HG03280 (cell line): ENCODE results near the gene CLP1.
A peak's percentile ranks its signal among the peaks of the same experiment; 100 is the strongest.
"Not testable (repeated sequence)": the region's sequence is repeated elsewhere in the genome, so short reads cannot be mapped to it uniquely, and the experiment has no call there.

ENCODE experiments used
- ATAC-seq: cut with Tn5 transposase; IDR thresholded peaks from one replicate; pipeline ENCODE4 v1.9.1; 2021; ENCODE audit warnings: mild to moderate bottlenecking, moderate library complexity; ENCODE audit not compliant: unreplicated experiment

The CLP1 gene

DNA sequence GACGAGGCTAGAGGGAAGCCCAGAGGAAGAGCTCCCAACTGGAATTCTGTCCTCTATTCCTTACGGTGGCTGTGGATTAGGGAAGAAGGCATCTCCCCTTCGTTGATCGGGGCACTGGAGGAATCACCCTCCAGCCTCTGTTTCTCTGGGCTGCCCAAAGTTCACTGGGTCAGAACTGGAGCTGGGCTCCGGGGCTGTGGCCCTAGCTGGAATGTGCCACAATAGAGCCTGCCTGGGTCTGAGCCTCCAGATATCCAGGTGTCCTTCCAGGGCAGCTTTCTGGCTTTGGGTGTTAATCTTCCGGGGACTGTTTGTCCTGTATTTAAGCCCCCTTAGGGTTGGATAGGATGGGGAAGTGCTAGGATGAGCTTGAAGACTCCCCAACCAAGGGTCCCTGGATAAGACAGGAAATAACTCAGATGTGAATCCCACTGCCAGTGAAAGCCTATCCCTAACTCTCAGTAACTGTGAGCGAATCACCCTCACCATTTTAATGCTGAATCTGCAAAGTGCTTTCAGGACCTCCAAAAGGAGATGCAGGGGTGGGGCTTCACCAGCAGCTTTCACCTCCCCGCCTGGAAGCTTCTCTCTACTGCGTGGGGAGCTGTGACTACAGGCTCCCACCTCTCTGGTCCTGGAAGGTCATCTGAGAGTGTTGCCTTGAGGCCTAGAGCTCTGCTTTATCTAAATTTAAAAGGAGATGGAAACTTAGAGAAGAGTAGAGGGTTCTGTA lies 17.3 kb upstream of the CLP1 start:
- ATAC-seq, result no peak

DNA sequence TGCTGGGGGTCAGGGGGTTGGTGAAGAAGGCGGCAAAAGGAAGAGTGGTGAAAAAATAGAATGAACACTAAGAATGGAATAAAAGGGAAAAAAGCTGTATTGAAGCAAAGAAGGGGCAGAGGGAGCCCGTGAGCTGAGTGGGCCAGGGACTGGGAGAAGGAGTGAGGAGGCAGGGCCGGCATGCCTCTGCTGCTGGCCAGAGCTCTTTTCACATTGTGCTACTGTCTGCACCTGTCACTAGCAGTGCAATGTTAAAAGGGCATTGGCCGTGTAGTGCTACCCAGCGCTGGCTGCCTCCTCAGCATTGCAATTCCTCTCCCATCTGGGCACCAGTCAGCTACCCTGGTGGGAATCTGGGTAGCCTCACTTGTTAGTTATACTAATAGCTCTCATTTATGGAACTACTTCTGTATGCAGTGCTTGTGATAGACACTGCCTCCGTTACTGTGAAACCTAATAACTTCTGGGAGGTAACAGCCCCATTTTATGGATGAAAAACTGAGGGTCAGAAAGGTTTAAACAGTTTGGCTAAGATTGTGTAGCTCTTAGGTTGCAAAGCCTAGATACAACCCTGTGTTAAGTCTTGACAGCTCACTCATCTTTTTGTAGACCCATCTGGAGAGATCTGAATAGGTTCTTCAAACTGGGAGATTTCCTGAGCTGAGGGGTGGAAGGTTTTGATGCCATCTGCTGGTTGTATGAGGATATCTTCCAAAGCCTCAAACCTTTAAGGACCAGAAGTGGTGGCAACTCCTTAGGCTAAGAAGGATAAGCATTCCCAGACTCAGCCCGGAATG lies 16.4 kb upstream of the CLP1 start:
- ATAC-seq, result no peak

DNA sequence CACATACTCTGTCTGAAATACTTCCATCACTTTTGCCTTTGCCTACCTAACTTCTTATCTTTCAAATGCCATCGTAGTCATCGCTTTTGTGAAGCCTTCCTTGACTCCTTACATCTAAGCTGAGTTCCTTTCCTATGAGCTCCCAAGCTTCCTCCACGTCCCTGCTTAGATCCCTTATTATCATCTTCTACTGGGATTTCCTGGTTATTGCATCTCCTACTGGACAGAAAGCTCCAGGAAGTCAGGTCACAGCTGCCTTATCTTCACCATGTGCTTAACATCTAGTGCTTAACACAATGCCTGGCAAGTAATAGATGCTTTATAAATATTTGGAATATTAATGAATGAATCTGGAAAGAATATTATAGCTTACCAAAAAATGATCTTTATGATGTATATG lies 13.8 kb upstream of the CLP1 start:
- no peak for ATAC-seq

DNA sequence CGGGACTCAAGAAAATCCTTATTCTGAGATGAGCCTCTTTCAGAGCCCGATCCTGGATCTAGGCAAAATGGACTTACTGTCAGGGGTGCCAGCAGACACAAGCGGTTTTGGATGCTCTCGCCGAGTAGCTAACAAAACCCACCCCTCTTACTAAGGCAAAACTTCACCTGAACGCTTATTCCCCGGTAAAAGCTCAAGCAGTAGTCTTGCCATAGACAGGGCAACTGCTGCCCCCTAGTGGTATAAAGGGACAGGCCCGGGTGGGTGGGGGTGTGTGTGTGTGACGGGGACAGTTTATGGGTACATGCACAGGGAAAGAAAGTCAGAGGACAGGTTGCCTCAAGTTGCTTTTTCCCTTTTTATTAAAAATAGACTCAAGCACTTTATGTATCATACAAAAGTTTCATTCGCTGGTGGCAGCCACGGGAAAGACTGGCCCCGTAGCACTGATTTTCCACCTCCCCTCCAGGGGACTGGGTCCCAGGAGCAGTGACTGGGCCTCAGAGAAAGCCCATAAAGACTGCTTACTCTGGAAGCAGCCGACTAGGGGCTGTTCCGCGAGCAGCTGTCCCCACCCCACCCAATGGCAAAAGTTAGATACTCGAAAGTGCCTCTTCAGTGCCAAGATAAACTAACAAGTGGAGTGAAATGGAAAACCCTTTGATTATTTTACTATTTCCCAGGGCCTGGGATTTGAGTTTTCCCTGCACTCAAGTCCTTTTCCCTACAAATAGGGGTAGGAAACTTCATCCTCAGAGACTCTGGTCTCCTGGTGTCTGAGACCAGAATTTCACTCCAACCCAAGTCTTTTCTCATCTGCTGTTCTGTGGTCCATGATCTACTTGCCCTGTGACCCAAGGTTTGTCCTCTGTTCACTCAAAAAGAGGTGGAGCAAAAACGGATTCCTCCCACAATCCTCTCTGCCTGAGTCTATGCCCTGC lies 12.5 kb upstream of the CLP1 start:
- peak; percentile 60 for ATAC-seq

DNA sequence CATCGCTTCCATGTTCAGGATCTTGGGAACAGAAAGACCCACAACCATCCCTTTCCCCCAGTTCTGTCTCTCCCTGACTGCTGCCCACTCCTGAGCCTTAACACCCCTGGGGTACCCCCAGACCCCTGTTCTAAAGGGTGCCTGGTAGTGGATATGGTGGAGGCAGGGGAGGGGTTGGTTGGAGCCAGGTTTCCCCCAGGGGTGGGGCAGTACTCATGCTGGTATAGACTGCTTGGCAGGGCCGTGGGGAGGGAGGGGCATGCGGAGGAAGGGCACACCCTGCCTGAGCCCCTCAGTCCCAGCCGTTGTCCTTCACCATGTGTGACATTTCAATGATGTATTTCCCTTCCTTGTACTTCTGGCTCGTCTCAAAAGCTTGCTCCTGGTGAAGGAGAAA lies 11.9 kb upstream of the CLP1 start:
- no peak for ATAC-seq

DNA sequence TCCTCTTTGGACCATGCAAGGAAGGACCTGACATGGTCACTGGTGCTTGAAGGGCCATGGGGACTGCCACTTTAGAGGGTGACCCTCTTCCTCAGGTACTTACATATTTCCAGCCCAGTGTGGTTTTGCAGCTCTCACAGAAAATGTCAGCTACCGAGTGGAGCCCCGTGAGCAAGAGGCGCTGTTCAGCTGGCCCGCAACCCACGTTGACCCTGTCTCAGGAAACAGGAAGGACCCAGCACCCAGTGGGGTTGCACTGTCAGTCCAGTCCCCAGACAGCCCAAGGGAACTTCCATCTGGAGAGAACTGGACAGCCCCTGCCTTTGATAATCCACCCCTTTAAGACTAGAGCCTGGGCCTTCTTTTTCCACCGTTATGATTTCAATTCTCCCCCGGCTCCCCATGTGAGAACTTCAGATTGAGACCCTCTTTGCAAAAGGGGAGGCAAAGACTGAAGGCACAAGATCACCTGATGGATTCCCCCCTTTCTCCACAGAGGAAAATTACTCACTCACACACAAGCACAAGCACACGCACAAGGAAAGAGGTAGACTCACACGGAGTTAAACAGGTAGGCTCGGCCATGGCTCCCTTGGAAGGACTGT lies 11.3 kb upstream of the CLP1 start:
- ATAC-seq, result no peak

DNA sequence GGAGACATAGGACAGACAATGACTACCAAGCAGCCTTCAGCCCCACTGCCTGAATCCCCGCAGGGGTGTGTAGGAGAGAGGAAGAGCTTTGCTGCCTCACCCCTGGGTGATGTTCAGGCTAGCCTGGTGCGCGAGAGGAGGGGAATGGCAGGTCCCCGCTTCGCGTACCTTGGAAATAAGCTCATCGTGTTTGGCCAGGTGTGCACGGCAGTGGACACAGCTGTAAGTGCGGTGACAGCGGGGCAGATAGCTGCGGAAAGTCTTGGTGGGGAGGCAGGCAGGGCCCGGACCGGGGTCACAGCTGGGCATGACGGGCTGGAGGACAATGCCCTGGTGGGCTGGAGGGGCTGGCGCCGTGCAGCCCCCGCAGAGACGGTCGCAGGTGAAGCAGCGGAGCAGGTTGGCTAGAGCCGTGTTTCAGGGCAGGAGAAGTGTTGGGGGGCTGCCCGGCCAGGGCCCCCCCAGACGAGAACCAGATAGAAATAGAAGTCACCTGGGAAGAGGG lies 10.7 kb upstream of the CLP1 start:
- no peak for ATAC-seq

DNA sequence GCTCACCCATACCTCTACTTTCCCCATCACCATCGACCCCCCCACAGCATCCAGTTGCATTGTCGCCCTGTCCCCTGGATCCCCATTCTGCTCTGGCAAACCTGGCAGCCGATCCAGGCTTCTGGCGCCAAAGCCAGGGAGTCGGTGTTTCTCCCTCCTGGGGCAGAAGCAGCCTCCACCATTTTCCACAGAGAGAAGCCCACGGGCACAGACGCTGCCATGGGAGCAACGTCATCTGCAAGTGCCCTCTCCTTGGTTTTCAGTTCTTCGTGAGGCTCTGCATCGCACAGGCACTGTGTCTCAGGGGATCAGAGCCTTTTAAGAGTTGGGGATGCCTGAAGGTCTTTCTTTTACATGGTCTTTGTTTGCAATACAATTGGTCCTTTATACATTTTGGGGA lies 10.2 kb upstream of the CLP1 start:
- ATAC-seq, result no peak

DNA sequence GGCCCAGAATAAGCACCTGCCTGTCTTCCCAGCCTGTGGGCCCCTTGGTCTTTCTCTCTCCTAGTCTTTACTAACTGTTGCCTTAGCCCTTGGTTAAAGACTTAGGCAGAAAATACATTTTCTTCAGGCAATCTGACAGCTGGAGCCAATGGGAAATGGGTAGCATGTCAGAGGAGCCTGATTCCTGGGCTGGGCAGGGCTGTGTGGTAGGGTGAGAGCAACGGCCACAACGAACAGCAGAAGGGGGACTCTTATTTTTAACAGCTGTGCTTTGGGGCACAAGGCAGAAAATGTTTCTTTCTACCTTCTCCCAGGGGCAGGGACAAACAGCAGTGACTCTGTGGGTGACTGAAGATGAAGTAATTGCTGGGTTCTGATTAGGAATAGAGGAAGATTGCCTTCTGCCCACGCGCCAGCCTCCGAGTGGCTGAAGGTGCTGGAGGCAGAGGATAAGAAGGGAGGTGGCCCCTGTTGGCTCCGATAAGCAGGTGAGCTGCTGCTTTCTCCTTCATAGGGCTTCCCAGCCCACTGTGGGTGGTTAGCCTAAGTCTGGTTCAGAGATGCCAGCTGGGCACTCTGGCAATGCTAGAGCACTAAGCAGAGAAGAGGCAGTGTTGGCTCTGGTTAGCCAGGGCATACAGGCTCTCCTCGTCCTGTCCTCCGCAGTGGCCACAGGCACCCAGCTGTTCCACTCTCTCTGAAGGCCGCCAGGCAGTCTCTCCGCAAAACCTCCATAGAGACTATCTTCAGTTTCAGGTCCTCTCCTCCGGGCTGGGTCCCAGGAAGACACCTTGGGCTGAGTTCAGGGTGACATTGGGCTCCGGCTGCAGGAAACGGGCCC lies 9.4 kb upstream of the CLP1 start:
- ATAC-seq, result no peak

DNA sequence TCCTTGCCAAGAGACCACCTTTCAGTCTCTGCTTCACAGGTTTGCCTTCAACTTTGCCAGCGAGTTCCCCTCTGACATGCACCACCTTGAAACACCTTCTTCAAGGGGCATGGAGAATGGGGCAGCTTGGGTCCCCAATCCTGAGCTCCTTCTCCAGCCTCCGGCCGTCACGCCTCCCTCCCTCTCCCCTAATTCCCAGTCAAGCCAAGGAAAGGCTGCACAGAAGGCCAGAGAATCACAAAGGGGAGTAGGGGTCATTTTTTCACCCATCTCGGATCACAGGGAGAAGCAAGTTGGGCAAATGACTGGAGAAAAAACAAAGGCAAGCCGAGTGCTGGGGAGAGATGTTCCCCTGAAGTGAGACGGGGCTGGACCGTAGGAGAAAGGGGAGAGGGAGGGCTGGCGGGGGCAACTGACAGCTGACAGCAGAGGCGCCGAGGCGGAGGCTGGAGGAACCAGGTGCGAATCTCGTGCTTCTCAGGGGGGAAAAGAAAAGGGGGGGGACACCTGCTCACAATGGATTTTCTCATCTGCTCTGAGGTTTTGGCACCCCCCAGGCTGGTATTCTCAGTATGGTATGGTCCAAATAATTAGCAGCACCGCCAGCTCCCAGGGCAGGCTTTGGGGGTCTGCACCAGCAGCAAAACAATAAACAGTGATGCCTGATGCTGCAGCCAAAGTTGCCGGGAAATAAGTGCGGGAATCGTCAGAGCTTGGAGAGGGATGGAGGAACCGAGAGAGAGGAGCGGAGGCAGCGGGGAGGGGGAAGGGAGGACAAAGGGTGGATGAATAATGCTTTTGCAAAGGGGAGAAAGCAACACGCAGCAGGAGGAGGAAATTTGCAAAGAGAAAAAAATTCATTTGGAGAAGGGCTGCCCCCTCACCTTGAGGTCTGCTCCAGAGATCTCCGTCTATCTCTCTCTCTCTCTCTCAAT lies 8.5 kb upstream of the CLP1 start:
- ATAC-seq, result no peak

DNA sequence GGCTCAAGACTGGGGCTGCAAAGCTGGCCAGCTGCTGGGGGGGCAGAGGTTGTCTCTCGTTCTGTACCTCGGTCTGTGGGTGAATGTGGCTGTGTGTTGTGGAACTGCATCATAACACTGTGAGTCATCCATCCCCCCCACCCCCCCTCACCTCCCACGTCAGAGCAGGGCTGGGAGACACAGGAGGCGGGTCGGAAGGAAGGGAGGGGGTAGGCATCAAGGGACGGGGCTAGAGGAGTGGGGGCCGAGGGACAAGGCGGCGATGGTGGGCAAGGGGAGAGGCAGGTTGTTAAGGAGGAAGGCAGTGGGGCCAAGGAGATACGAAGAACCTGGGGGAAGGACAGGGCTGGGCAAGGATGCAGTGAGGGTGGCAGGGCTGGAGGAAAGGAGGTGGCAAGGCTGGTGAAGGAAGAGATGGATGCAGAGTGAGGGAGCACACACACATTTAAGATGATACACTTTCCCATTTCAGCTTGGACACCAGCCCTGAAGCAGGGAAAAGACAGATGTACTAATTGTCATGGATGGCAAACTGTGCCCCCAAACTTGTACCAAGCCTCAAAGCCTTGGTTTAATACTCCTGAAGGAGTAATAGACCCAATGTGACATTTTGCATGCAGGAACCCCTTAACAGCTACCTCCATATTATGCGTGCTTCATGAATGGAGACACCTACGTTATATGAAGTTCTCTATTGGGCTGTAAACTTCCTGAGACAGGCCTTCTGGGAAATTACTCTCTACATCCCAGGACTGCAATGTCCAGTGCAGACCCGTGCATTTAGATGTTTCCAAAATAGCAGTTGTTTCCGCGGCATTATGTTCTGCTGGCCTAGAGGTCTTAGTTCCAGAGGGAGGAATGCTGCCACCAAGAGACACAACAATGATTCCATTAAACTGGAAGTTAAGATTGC lies 7.5 kb upstream of the CLP1 start, which contains the start of gene YPEL4:
Gene YPEL4 (minus strand): TSS at position 87 of the 913 bp plus-strand sequence. CDS start 2,805 bp downstream, outside the sequence.
- ATAC-seq, result no peak

DNA sequence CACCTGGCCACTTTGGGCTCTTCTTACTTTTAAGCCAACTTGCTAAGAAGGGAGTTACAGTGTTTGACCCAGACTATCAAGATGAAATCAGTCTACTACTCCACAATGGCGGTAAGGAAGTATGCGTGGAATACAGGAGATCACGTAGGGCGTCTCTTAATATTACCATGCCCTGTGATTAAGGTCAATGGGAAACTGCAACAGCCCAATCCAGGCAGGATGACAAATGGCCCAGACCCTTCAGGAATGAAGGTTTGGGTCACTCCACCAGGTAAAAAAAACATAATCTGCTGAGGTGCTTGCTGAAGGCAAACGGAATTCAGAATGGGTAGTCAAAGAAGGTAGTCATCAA lies 6.8 kb upstream of the CLP1 start:
- ATAC-seq, result no peak

DNA sequence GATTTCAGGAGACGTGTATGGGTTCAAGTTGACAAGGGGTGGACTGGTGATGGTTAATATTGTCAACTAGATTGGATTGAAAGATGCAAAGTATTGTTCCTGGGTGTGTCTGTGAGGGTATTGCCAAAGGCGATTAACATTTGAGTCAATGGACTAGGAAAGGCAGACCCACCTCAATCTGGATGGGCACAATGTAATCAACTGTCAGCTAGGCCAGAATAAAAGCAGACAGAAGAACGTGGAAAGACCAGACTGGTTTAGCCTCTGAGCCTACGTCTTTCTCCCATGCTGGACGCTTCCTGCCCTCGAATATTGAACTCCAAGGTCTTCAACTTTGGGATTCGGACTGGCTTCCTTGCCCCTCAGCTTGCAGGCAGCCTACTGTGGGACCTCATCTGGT lies 6.2 kb upstream of the CLP1 start:
- ATAC-seq, result no peak

DNA sequence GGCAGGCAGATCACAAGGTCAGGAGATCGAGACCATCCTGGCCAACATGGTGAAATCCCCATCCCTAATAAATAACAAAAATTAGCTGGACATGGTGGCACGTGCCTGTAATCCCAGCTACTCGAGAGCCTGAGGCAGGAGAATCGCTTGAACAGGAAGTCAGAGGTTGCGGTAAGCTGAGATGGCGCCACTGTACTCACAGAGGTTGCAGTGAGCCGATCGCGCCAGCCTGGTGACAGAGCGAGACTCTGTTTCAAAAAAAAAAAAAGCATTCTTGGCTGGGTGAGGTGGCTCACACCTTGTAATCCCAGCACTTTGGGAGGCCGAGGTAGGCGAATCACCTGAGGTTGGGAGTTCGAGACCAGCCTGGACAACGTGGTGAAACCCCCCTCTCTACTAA lies 5.3 kb upstream of the CLP1 start:
- not testable (repeated sequence) for ATAC-seq

DNA sequence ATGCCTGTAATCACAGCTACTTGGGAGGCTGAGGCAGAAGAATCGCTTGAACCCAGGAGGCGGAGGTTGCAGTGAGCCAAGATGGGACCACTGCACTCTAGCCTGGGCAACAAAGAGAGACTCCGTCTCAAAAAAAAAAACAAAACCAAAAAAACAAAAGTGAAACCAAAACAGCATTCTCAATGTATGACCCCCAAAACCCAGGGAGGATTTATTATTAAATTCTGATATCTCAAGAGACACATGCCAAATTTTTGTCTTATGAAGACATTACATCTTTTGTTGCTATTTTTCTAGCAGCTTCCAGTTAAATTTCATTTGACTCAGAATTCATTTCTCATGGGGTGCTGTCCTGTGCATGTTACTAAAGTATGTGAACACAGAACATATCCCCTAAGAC lies 4.9 kb upstream of the CLP1 start:
- ATAC-seq, result no peak

DNA sequence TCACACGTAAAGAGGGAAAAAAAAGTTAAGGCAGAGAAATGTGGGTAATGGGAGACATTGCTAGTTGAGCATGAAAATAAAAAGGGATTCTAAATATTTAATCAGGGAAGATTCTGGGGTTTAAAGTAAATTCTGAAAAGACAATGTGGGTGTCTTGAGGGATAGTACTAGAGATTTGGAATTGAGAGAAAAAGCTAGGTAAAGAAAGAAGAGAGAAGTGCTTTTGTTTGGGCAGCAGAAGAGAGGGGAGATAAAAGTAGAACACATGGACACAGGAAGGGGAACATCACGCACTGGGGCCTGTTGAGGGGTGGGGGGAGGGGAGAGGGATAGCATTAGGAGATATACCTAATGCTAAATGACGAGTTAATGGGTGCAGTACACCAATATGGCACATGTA lies 4.4 kb upstream of the CLP1 start:
- ATAC-seq, result no peak

DNA sequence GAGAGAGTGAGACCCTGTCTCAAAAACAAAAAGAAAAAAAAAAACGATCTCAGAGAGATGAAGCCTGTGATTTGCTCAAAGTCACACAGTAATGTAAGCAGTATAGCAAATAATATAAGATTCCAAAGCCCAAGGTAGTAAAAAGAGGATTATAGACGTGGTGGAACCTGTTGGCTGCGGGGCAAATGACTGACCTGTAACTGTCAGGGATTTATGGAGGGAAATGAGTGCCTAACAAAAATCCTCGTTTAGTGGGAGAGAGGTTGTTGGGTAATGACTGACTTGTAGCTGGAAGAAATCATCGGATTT lies 723 bp upstream of the CLP1 start:
- no peak for ATAC-seq

DNA sequence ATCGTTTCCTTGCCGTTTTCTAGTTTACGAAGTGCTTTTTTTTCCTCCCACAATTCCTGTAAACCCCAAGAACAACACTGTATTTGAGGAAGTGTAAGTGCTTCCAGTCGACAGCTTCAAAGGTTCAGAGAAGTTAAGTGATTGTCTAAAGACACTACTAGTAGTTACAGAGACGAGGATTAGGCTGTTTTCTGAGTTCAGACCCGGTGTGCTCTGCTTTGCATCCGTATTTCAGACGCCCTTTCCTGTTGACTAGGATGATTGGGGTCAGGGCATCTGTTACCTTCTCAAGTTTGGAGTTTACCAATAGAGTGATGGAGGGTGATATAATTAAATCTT lies 430 bp downstream of the CLP1 start:
- ATAC-seq, result no peak
